MM.1S (cell line): ENCODE results near the gene CHSY3.

Experiments
- DNase-seq: peaks from one replicate; pipeline ENCODE4 v3.0.0-alpha.2; 2015
- H2AFZ ChIP-seq: fragments of 300-600 bp; sonication (generic); 2 replicates; pipeline ENCODE4 v1.6.0; 2016; ENCODE audit warnings: antibody characterized with exemption, low read length
- H3F3A ChIP-seq: fragments of 300-600 bp; sonication (generic); 2 replicates; pipeline ENCODE4 v1.6.1; 2016; ENCODE audit warnings: mild to moderate bottlenecking, antibody characterized with exemption, low read length, moderate library complexity, mixed read lengths; ENCODE audit not compliant: insufficient read depth
- H3K27ac ChIP-seq: fragments of 300-600 bp; sonication (generic); 2 replicates; pipeline ENCODE4 v1.5.1; 2016; ENCODE audit warnings: mild to moderate bottlenecking, low read length
- H3K27me3 ChIP-seq: fragments of 300-600 bp; sonication (generic); replicated peaks from 2 replicates; pipeline ENCODE4 v1.6.0; 2016; ENCODE audit warnings: low read length; ENCODE audit not compliant: insufficient read depth
- H3K36me3 ChIP-seq: fragments of 300-600 bp; sonication (generic); replicated peaks from 2 replicates; pipeline ENCODE4 v1.6.1; 2016; ENCODE audit warnings: mild to moderate bottlenecking, low read length, mixed read lengths; ENCODE audit not compliant: insufficient read depth
- H3K4me1 ChIP-seq: fragments of 300-600 bp; sonication (generic); 2 replicates; pipeline ENCODE4 v1.6.1; 2016; ENCODE audit warnings: low read length, mixed read lengths
- H3K4me2 ChIP-seq: fragments of 300-600 bp; sonication (generic); 2 replicates; pipeline ENCODE4 v1.6.0; 2016; ENCODE audit warnings: low read depth, low read length
- H3K4me3 ChIP-seq: fragments of 300-600 bp; sonication (generic); 2 replicates; pipeline ENCODE4 v1.5.1; 2016; ENCODE audit warnings: low read length, mixed read lengths
- H3K79me2 ChIP-seq: fragments of 300-600 bp; sonication (generic); 2 replicates; pipeline ENCODE4 v1.6.1; 2016; ENCODE audit warnings: mixed run types, low read length, mixed read lengths
- H3K9ac ChIP-seq: fragments of 300-600 bp; sonication (generic); 2 replicates; pipeline ENCODE4 v1.6.1; 2016; ENCODE audit warnings: low read length, mixed read lengths
- H3K9me2 ChIP-seq: fragments of 300-600 bp; sonication (generic); replicated peaks from 2 replicates; pipeline ENCODE4 v1.6.1; 2016; ENCODE audit warnings: mild to moderate bottlenecking, low read length, mixed read lengths; ENCODE audit not compliant: insufficient read depth
- H3K9me3 ChIP-seq: fragments of 300-600 bp; sonication (generic); replicated peaks from 2 replicates; pipeline ENCODE4 v1.6.1; 2016; ENCODE audit warnings: mild to moderate bottlenecking, low read length, mixed read lengths; ENCODE audit not compliant: insufficient read depth
- H4K20me1 ChIP-seq: fragments of 300-600 bp; sonication (generic); 2 replicates; pipeline ENCODE4 v1.6.1; 2016; ENCODE audit warnings: mild to moderate bottlenecking, low read length, moderate library complexity, mixed read lengths; ENCODE audit not compliant: insufficient read depth
- EZH2 ChIP-seq: fragments of 300-600 bp; sonication (generic); optimal IDR thresholded peaks from 2 replicates; pipeline ENCODE3; 2017; ENCODE audit warnings: low read depth, mild to moderate bottlenecking, antibody characterized with exemption, low read length, mixed read lengths
- EZH2phosphoT487 ChIP-seq: fragments of 300-600 bp; sonication (generic); IDR thresholded peaks from 2 replicates; pipeline ENCODE4 v1.6.1; 2018; ENCODE audit warnings: antibody characterized with exemption, low read length
- TF ChIP-seq, protein P1 (sequence below): fragments of 300-600 bp; sonication (generic); IDR thresholded peaks from 2 replicates; pipeline ENCODE4 v1.5.1; 2016; ENCODE audit warnings: antibody characterized with exemption, low read length, mixed read lengths

Gene CHSY3

DNA sequence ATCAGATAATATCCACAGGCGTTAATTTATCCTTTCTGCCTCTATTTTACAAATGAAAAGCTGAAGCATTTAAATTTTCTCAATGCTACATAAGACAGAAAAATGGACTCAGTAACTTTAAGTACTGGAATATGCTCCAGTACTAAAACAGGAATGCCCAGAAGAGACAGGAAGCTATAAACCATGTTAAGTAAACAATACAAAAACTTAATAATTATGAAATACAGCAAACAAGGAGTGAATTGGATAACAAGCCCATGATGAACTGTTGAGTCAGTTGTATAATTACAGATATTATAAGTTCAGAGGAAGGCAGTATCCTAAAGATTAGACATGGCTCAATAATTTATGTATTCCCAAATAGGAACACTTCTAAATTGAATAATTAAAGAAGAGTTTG, 148.5 kb downstream of the CHSY3 start:
- Histone ChIP-seq H3K27ac (no peak overlapping the region), H2AFZ (no peak overlapping the region), H3K36me3 (no peaks in the 10 kb centered on the region), H3K79me2 (no peaks in the 10 kb centered on the region), H3K9me2 (no peaks in the 10 kb centered on the region), H3K4me1 (no peaks in the 10 kb centered on the region), H3K4me2 (no peak overlapping the region), H3K9me3 (no peaks in the 10 kb centered on the region), H3K4me3 (no peak overlapping the region), H3K9ac (no peak overlapping the region), H3F3A (no peaks in the 10 kb centered on the region), H3K27me3 (no peaks in the 10 kb centered on the region), H4K20me1 (no peaks in the 10 kb centered on the region)
- DNase-seq = no peak
- TF ChIP-seq, protein P1, sequence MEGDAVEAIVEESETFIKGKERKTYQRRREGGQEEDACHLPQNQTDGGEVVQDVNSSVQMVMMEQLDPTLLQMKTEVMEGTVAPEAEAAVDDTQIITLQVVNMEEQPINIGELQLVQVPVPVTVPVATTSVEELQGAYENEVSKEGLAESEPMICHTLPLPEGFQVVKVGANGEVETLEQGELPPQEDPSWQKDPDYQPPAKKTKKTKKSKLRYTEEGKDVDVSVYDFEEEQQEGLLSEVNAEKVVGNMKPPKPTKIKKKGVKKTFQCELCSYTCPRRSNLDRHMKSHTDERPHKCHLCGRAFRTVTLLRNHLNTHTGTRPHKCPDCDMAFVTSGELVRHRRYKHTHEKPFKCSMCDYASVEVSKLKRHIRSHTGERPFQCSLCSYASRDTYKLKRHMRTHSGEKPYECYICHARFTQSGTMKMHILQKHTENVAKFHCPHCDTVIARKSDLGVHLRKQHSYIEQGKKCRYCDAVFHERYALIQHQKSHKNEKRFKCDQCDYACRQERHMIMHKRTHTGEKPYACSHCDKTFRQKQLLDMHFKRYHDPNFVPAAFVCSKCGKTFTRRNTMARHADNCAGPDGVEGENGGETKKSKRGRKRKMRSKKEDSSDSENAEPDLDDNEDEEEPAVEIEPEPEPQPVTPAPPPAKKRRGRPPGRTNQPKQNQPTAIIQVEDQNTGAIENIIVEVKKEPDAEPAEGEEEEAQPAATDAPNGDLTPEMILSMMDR = no peak
- TF ChIP-seq EZH2phosphoT487 (no peak), EZH2 (no peak)

DNA sequence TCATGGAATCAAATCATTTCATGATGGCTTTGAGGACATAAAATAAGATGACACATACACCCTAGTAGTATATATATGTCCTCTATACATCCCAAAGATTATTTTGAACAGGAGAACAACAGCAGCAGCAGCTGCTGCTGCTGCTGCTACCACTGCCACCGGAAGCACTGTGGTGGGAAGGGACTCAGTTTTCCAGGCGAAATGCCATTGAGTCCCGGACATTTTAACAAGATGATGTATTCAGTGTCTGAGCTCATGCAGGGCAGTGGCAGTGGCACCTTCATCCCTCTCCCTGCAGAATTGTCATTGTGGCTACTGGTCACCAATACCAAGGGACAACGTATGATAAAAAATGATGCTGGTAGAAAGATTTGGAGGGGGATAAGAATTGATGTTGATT, 151.3 kb downstream of the CHSY3 start:
- no peaks in the 10 kb centered on the region for H3K9me3 ChIP-seq
- H3K4me2 ChIP-seq = no peak overlapping the region
- no peaks in the 10 kb centered on the region for H3F3A ChIP-seq
- H3K79me2 ChIP-seq = no peaks in the 10 kb centered on the region
- DNase-seq = no peak
- no peaks in the 10 kb centered on the region for H3K27me3 ChIP-seq
- no peak overlapping the region for H3K9ac ChIP-seq
- no peaks in the 10 kb centered on the region for H4K20me1 ChIP-seq
- no peaks in the 10 kb centered on the region for H3K9me2 ChIP-seq
- H3K27ac ChIP-seq = no peak overlapping the region
- TF ChIP-seq EZH2phosphoT487 = no peak
- TF ChIP-seq, protein P1 = no peak
- TF ChIP-seq EZH2 = no peak
- H3K4me1 ChIP-seq = no peaks in the 10 kb centered on the region
- H3K36me3 ChIP-seq = no peaks in the 10 kb centered on the region
- H2AFZ ChIP-seq = no peak overlapping the region
- H3K4me3 ChIP-seq = no peak overlapping the region

DNA sequence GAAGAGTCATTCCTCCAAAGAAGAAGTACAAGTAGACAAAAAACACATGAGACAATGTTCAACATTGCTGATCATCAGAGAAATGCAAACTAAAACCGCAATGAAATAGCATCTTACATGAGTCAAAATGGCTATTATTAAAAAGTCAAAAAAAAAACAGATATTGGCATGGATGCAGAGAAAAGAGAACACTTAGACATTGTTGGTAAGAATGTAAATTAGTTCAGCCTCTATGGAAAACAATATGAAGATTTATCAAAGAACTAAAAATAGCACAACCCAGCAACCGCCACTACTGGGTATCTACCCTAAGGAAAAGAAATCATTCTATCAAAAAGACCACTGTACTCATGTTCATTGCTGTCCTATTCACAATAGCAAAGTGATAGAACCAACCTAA, 157.5 kb downstream of the CHSY3 start:
- H4K20me1 ChIP-seq = no peaks in the 10 kb centered on the region
- no peaks in the 10 kb centered on the region for H3K9me3 ChIP-seq
- H3K27me3 ChIP-seq = no peaks in the 10 kb centered on the region
- H3K36me3 ChIP-seq = no peaks in the 10 kb centered on the region
- no peak for TF ChIP-seq EZH2
- no peak for TF ChIP-seq EZH2phosphoT487
- TF ChIP-seq, protein P1 = no peak
- no peak overlapping the region for H3K4me2 ChIP-seq
- no peak overlapping the region for H3K27ac ChIP-seq
- no peak for DNase-seq
- no peak overlapping the region for H3K4me3 ChIP-seq
- no peak overlapping the region for H2AFZ ChIP-seq
- H3K79me2 ChIP-seq = no peaks in the 10 kb centered on the region
- H3F3A ChIP-seq = no peaks in the 10 kb centered on the region
- no peak overlapping the region for H3K9ac ChIP-seq
- H3K9me2 ChIP-seq = no peaks in the 10 kb centered on the region
- no peaks in the 10 kb centered on the region for H3K4me1 ChIP-seq
